A549 (cell line): ENCODE data around the gene FANCI. TPM values are rescaled to one million over a fixed set of nuclear protein-coding genes. Genes with fewer than 3 reads are reported as not detected.

Experiments used
- ATAC-seq, 2 experiments: fragments of 200-7000 bp in 1 of 2; fragments of >200 bp in 1 of 2; cut with Nextera tagmentation in 1 of 2; cut with Tn5 transposase in 1 of 2; 3 replicates each; pipeline versions ENCODE4 v1.8.0 to v1.9.1; 2018 to 2020; ENCODE audit warnings: mild to moderate bottlenecking in 1 of 2, moderate library complexity in 1 of 2
- CTCF ChIA-PET: fragments of 300-600 bp; sonication (Branson Sonifier 250); formaldehyde crosslinking; extraction: SDS; loops from one replicate; lab custom pipeline; 2021; ENCODE audit warnings: antibody characterized with exemption, inconsistent platforms; lab: Yijun Ruan, JAX
- POLR2A ChIA-PET: fragments of 350-600 bp; formaldehyde crosslinking; extraction: SDS; loops from one replicate; lab custom pipeline; 2021; ENCODE audit warnings: antibody characterized with exemption, inconsistent platforms; lab: Yijun Ruan, JAX
- DNase-seq, 2 experiments: peaks; one replicate each; pipeline versions ENCODE4 v3.0.0 to v3.0.0-alpha.2; 2011 to 2016; ENCODE audit warnings: low read depth in 1 of 2, low spot score in 1 of 2
- FAIRE-seq: peaks from 2 replicates; lab custom pipeline; 2011; peaks lifted over from hg19 to GRCh38; lab: Jason Lieb, UNC
- H3K27ac ChIP-seq, 2 experiments: fragments of >200 bp; sonication (Bioruptor Twin); formaldehyde crosslinking; 3 replicates each; pipeline ENCODE4 v1.5.1; 2016 to 2017
- H3K4me1 ChIP-seq: fragments of >200 bp; sonication (Bioruptor Twin); formaldehyde crosslinking; 3 replicates; pipeline ENCODE4 v1.6.1; 2016
- H3K4me2 ChIP-seq: fragments of >200 bp; sonication (Bioruptor Twin); formaldehyde crosslinking; 3 replicates; pipeline ENCODE4 v1.6.1; 2016
- H3K4me3 ChIP-seq: fragments of >200 bp; sonication (Bioruptor Twin); formaldehyde crosslinking; 3 replicates; pipeline ENCODE4 v1.5.1; 2016
- H3K9me3 ChIP-seq: fragments of >200 bp; sonication (Bioruptor Twin); formaldehyde crosslinking; 3 replicates; pipeline ENCODE4 v1.6.1; 2016
- ATOH8 ChIP-seq: fragments of 250-450 bp; sonication (Bioruptor Pico); IDR thresholded peaks from 2 replicates; pipeline ENCODE4 v1.5.0; 2020; ENCODE audit warnings: low read depth, mild to moderate bottlenecking, moderate library complexity
- CBX2 ChIP-seq: fragments of 200-600 bp; sonication (generic); IDR thresholded peaks from 2 replicates; pipeline ENCODE4 v1.6.1; 2016; ENCODE audit warnings: low read depth, mild to moderate bottlenecking, borderline replicate concordance
- CHD2 ChIP-seq: fragments of 150-350 bp; IDR thresholded peaks from 2 replicates; pipeline ENCODE4 v1.6.1; 2014; ENCODE audit warnings: low read length; ENCODE audit not compliant: partially characterized antibody
- EHF ChIP-seq: fragments of 250-450 bp; sonication (Bioruptor Pico); IDR thresholded peaks from 2 replicates; pipeline ENCODE4 v1.5.0; 2020; ENCODE audit warnings: mild to moderate bottlenecking
- ESRRA ChIP-seq: fragments of 150-350 bp; IDR thresholded peaks from 2 replicates; pipeline ENCODE4 v1.6.1; 2014; ENCODE audit warnings: mild to moderate bottlenecking, low read length, borderline replicate concordance
- GATA3 ChIP-seq: IDR thresholded peaks from 2 replicates; pipeline ENCODE4 v1.6.1; 2012; ENCODE audit warnings: borderline replicate concordance
- HDAC2 ChIP-seq: fragments of 200-600 bp; sonication (generic); IDR thresholded peaks from 2 replicates; pipeline ENCODE4 v1.6.1; 2016
- HES2 ChIP-seq: fragments of >200 bp; sonication (Bioruptor Twin); formaldehyde crosslinking; IDR thresholded peaks from 2 replicates; pipeline ENCODE4 v1.6.1; 2016
- HEYL ChIP-seq: fragments of 250-450 bp; sonication (Bioruptor Pico); IDR thresholded peaks from 2 replicates; pipeline ENCODE4 v1.8.0; 2021; ENCODE audit warnings: mild to moderate bottlenecking, moderate library complexity
- HOXA7 ChIP-seq: fragments of 250-450 bp; sonication (Bioruptor Pico); IDR thresholded peaks from 2 replicates; pipeline ENCODE4 v1.5.0; 2020; ENCODE audit warnings: mild to moderate bottlenecking, moderate library complexity
- HOXB5 ChIP-seq: fragments of 250-450 bp; sonication (Bioruptor Pico); IDR thresholded peaks from 2 replicates; pipeline ENCODE4 v1.5.0; 2020; ENCODE audit warnings: mild to moderate bottlenecking, moderate library complexity
- MAFK ChIP-seq: fragments of 450-650 bp; IDR thresholded peaks from 2 replicates; pipeline ENCODE4 v1.6.1; 2014; ENCODE audit not compliant: partially characterized antibody
- MAZ ChIP-seq: fragments of 150-350 bp; IDR thresholded peaks from 2 replicates; pipeline ENCODE4 v1.6.1; 2014; ENCODE audit warnings: antibody characterized with exemption, low read depth, low read length, borderline replicate concordance
- POLR2A ChIP-seq: IDR thresholded peaks from 2 replicates; pipeline ENCODE4 v1.6.1; 2012; ENCODE audit warnings: mild to moderate bottlenecking, low read length
- POLR2AphosphoS2 ChIP-seq: conservative IDR thresholded peaks from 2 replicates; pipeline ENCODE4 v1.6.1; 2012; ENCODE audit warnings: low read length, improper control_type of control experiment, inconsistent platforms
- RAD21 ChIP-seq, 2 experiments: fragments of >200 bp in 1 of 2; sonication (Bioruptor Twin) in 1 of 2; formaldehyde crosslinking in 1 of 2; IDR thresholded peaks in 1 of 2; conservative IDR thresholded peaks in 1 of 2; 2 replicates in 1 of 2; 3 replicates in 1 of 2; pipeline ENCODE4 v1.6.1; 2012 to 2018; ENCODE audit warnings: inconsistent platforms in 1 of 2
- RCOR1 ChIP-seq: fragments of 150-350 bp; IDR thresholded peaks from 2 replicates; pipeline ENCODE4 v1.6.1; 2014; ENCODE audit warnings: antibody characterized with exemption, low read length, low read depth
- REST ChIP-seq: fragments of 200-600 bp; sonication (generic); IDR thresholded peaks from 2 replicates; pipeline ENCODE4 v1.6.1; 2016; ENCODE audit warnings: antibody characterized with exemption, mild to moderate bottlenecking, moderate library complexity
- RFX5 ChIP-seq: fragments of 450-650 bp; IDR thresholded peaks from 2 replicates; pipeline ENCODE4 v1.7.1; 2014; ENCODE audit warnings: antibody characterized with exemption, mild to moderate bottlenecking, moderate library complexity
- RNF2 ChIP-seq: fragments of 200-600 bp; sonication (generic); IDR thresholded peaks from 2 replicates; pipeline ENCODE4 v1.6.1; 2016; ENCODE audit warnings: low read depth, mild to moderate bottlenecking, antibody characterized with exemption, moderate library complexity, borderline replicate concordance
- ZFP36 ChIP-seq: fragments of 450-650 bp; IDR thresholded peaks from 2 replicates; pipeline ENCODE4 v1.6.1; 2014; ENCODE audit warnings: borderline replicate concordance; ENCODE audit not compliant: partially characterized antibody
- WGBS: methylation state at CpG from one replicate; pipeline ENCODE4 v1.1.6; 2017; ENCODE audit errors: missing lambda C conversion rate; 5-methylcytosine and 5-hydroxymethylcytosine counted together
- polyA plus RNA-seq, 4 experiments: library from polyadenylated mRNA; depleted of rRNA in 3 of 4; stranded (reverse); fragments of >200 nt; fragmentation: RNase III in 1 of 4; extraction: RNeasy Plus Mini Kit Qiagen cat#74134 plus additional on column Dnase treatment in 1 of 4; gene quantifications; 2 replicates in 3 of 4; 3 replicates in 1 of 4; pipeline ENCODE4 v1.2.3, GENCODE V29; 2011 to 2017
- TF ChIP-seq, protein P1 (sequence below): fragments of 250-450 bp; sonication (Bioruptor Pico); IDR thresholded peaks from 2 replicates; pipeline ENCODE4 v1.5.0; 2021; ENCODE audit warnings: mild to moderate bottlenecking, moderate library complexity, borderline replicate concordance
- TF ChIP-seq, protein P2 (sequence below): fragments of 150-350 bp; IDR thresholded peaks from 2 replicates; pipeline ENCODE4 v1.6.1; 2014; ENCODE audit warnings: low read depth, mild to moderate bottlenecking, low read length

FANCI gene
- polyA plus RNA-seq, 2 of the 4 experiments (the other 2 are of a cell fraction): 101 to 123 TPM

- TF ChIP-seq GATA3: peak; percentile 92
- TF ChIP-seq, protein P1, sequence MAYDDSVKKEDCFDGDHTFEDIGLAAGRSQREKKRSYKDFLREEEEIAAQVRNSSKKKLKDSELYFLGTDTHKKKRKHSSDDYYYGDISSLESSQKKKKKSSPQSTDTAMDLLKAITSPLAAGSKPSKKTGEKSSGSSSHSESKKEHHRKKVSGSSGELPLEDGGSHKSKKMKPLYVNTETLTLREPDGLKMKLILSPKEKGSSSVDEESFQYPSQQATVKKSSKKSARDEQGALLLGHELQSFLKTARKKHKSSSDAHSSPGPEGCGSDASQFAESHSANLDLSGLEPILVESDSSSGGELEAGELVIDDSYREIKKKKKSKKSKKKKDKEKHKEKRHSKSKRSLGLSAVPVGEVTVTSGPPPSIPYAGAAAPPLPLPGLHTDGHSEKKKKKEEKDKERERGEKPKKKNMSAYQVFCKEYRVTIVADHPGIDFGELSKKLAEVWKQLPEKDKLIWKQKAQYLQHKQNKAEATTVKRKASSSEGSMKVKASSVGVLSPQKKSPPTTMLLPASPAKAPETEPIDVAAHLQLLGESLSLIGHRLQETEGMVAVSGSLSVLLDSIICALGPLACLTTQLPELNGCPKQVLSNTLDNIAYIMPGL (CRISPR knock-in tag): peak; percentile 99
Observed at GRCh38 chr15:89334510-89335297, 90.9 kb downstream of the FANCI start, which contains the start of gene POLG (continued).

DNA sequence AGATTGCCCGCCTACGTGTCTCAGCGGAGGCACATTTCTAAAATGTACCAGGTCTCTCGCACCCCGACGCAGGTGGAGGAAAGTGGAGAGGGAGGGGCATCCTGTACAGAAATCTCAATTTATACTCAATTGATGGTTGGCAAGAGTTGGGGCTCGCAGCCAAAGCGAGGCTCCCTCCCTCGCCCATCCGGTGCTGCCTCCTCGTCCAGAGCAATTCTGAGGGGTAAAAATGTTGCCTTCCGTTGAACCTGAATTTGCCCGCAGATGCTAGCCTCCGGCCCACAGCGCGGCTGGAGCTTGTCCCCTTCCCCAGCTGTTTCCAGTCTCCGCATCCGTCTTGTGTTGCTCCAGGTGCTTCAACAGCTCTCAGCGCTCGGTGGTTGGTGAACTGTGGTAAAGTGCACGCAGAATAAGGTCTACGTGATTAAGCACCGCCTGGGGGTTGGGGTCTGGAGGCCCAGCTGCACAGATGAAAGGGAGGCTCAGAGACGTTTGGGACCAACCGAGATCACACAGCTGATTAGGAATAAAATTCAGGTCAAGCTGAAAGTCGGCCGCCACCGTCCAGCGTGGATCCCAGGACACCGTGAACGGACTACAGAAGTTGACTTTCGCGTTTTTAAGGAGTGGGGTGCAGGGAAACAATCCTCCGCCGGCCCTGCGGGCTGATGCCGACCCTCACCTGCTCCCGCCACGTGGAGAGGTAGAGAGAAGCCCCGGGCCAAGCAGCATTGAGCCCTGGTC is 91.7 kb downstream of the FANCI start:
- Histone ChIP-seq H3K9me3 (no peaks in the 10 kb centered on the region), H3K4me1 (peaks cover 37% of the 10 kb centered on the region), H3K4me3 (peak overlapping the region; percentile 47), H3K4me2 (peak overlapping the region; percentile 83), H3K27ac (peak overlapping the region; percentile 62 to 78)
- DNase-seq (no peak), FAIRE-seq (no peak), ATAC-seq (peak in 1 of 2 experiments; percentile 30; a peak in 3 of 6 replicates)
- ChIA-PET POLR2A (interaction anchor here (0.6 to 1.6 kb wide), 7 partner anchors 11 to 488 kb away, joined by 3 to 6 read pairs (median 3); partner anchors contain the start of gene FANCI), CTCF (interaction anchor here (0.8 to 34.7 kb wide), 6 partner anchors 12 to 129 kb away, joined by 3 to 593 read pairs (median 16); no protein-coding TSS in a partner anchor)
- TF ChIP-seq, protein P2, sequence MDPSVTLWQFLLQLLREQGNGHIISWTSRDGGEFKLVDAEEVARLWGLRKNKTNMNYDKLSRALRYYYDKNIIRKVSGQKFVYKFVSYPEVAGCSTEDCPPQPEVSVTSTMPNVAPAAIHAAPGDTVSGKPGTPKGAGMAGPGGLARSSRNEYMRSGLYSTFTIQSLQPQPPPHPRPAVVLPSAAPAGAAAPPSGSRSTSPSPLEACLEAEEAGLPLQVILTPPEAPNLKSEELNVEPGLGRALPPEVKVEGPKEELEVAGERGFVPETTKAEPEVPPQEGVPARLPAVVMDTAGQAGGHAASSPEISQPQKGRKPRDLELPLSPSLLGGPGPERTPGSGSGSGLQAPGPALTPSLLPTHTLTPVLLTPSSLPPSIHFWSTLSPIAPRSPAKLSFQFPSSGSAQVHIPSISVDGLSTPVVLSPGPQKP: no peak
- TF ChIP-seq HOXA7 (CRISPR knock-in tag) (no peak), RNF2 (no peak), HES2 (no peak), RAD21 (conservative IDR thresholded peaks at IDR 0.05 in 1 of 2, IDR thresholded peaks at IDR 0.05 in 1 of 2) (no peak), RFX5 (no peak), CHD2 (no peak), ZFP36 (peak; percentile 63)
- WGBS: 32% methylated on average over 40 of the region's 40 CpGs

GRCh38 chr15:89338036-89338435 is 94.3 kb downstream of the FANCI start:
- H3K4me3 ChIP-seq: no peak overlapping the region
- no peaks in the 10 kb centered on the region for H3K9me3 ChIP-seq
- ATAC-seq (no peak), FAIRE-seq (no peak)
- peaks cover 12% of the 10 kb centered on the region for H3K4me1 ChIP-seq
- ChIA-PET CTCF (interaction anchor here (0.8 to 34.7 kb wide), 7 partner anchors 19 to 162 kb away, joined by 3 to 593 read pairs (median 3); no protein-coding TSS in a partner anchor), POLR2A (no interaction called here)
- no peak overlapping the region for H3K4me2 ChIP-seq
- TF ChIP-seq MAZ (no peak), MAFK (no peak), EHF (CRISPR knock-in tag) (no peak), ZFP36 (no peak), HDAC2 (no peak), ATOH8 (CRISPR knock-in tag) (no peak), RCOR1 (no peak), REST (no peak), POLR2AphosphoS2 (no peak), CBX2 (no peak), HOXB5 (CRISPR knock-in tag) (no peak), POLR2A (no peak), HEYL (no peak), ESRRA (no peak)
- TF ChIP-seq, all 56 proteins: peak for 0
- H3K27ac ChIP-seq: no peak overlapping the region
- WGBS: 74% methylated on average over 6 of the region's 6 CpGs
- DNase-seq: no peak
